GM12865 (cell line): ENCODE data around the gene MAMDC2.

Experiments
- DNase-seq: peaks from one replicate; pipeline ENCODE4 v3.0.0; 2010; ENCODE audit warnings: low read depth
- H3K4me3 ChIP-seq: 2 replicates; pipeline ENCODE4 v1.5.1; 2011; ENCODE audit warnings: mild to moderate bottlenecking, low read depth, low read length, control low read depth
- TF ChIP-seq, protein P1 (sequence below): IDR thresholded peaks from 2 replicates; pipeline ENCODE4 v1.5.1; 2011; ENCODE audit warnings: low read length, control low read depth, low read depth, inconsistent platforms; ENCODE audit not compliant: insufficient read depth; ENCODE audit errors: missing control alignments

The MAMDC2 gene

DNA sequence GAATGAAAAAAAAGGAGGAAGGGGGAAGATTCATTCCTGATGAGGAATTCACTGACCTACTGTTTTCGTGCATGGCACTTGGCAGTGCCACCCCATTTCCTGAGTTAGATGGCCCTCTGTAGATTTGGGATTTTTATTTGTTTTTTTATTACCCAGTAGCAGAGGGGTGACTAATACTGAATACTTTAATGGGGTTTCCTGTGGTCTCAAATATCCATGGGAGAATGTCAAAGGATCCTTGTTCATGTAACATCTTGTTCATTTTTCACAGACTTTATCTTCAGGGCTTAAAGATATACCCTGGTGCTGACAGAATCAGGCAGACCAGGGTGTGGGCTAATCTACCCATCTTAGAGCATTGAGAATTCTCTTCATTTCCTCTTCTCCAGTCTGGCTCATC, 93.0 kb downstream of the MAMDC2 start:
- no peak for DNase-seq
- TF ChIP-seq, protein P1, sequence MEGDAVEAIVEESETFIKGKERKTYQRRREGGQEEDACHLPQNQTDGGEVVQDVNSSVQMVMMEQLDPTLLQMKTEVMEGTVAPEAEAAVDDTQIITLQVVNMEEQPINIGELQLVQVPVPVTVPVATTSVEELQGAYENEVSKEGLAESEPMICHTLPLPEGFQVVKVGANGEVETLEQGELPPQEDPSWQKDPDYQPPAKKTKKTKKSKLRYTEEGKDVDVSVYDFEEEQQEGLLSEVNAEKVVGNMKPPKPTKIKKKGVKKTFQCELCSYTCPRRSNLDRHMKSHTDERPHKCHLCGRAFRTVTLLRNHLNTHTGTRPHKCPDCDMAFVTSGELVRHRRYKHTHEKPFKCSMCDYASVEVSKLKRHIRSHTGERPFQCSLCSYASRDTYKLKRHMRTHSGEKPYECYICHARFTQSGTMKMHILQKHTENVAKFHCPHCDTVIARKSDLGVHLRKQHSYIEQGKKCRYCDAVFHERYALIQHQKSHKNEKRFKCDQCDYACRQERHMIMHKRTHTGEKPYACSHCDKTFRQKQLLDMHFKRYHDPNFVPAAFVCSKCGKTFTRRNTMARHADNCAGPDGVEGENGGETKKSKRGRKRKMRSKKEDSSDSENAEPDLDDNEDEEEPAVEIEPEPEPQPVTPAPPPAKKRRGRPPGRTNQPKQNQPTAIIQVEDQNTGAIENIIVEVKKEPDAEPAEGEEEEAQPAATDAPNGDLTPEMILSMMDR, result no peak
- H3K4me3 ChIP-seq, result no peak overlapping the region

DNA sequence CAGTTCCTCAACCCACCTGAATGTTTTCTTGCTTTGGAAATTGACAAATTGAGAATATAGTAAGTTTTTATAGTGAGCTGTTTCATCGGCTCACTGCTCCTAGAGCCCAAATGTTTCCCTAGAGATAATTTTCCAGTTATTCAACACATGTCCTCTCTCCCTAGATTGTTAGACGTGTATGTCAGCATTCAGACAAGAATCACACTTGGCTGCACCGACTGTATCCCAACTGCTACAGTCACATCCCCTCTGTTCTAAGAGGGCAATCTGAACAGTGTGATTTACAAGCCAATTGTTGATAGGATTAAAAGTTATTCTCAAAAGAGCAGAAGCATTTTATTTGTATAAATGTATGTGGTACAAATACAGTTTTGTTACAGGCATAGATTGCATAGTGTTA, 93.9 kb downstream of the MAMDC2 start:
- H3K4me3 ChIP-seq, result no peak overlapping the region
- TF ChIP-seq, protein P1, result no peak
- DNase-seq, result no peak

DNA sequence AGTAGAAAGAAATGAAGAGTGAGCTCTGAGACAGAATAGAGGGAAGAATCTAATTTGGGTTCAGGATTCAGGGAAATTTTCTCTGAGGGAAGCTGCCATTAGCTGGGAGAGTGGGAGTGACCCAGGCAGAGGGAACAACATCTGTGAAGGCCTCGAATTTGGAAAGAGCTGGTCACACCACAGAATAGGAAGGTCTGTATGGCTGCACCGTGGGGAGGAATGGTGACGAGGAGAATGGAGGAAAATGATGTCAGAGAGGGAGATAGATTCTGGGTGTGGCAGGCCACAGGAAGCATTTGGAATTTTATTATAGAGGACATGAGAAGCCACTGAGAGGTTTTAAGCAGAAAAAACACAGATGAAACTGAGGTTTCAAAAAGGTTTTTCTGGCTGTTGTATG, 98.5 kb downstream of the MAMDC2 start:
- H3K4me3 ChIP-seq, result no peak overlapping the region
- TF ChIP-seq, protein P1, result no peak
- DNase-seq, result no peak

DNA sequence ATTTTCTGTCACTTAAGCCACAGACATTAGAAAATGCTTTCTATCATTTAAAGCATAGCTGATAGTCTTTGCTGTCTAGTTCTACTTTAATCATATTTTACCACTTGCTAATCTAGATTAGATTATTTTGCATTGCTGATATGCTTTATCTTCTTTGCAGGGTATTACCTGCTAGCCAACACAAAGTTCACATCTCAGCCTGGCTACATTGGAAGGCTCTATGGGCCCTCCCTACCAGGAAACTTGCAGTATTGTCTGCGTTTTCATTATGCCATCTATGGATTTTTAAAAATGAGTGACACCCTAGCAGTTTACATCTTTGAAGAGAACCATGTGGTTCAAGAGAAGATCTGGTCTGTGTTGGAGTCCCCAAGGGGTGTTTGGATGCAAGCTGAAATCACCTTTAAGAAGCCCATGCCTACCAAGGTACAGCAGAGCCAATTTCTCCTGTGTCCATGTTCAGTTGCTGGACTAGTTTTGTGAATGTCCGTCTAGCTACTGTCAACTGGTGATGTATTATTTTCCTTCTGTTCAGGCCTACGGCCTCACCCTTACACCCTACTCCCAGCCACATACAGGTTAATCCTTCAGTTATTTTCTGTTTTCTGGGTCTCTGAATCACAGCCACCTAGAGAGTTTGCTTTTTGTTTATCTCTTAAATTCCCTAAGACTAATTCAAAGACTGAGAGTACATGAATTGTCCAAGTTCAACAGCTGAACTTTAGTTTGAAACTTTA, 99.9 kb downstream of the MAMDC2 start:
- DNase-seq, result no peak
- TF ChIP-seq, protein P1, result no peak
- H3K4me3 ChIP-seq, result no peak overlapping the region

DNA sequence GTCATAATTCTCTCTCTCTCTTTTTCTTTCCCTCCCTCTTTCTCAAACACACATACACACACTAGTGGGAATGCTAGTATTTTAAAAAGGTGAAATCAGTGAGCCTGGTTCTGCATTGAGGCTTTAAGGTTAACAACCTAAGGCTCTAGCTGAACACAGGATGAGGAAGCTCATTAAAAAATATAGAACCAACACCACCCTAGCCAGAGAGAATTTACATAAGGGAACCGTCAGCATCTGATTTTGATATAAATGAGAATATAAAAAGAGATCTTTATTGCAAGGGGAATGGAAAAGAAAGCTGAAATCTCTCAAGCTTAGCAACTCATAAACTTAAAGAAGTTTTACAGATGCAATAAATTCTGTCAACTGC, 100.5 kb downstream of the MAMDC2 start:
- no peak for DNase-seq
- TF ChIP-seq, protein P1, result no peak
- no peak overlapping the region for H3K4me3 ChIP-seq

DNA sequence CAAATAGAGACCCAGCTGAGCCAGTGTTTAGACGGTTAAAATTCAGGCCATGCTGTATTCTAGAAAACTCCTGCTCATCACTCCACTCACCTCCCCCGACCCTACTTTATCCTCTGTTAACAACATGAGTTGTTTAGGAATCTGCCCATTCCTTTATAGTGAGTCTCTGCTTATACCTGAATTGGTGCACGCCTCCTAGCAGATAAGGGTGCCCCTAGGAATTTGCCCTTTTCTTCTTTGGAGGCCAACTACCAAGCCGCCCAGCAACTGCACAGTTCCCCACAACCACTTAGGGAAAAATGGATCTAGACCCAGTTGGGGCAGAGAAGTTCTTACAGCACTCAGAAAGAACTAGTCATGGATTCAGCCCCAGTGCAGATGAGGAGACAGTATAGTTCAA, 102.3 kb downstream of the MAMDC2 start:
- no peak overlapping the region for H3K4me3 ChIP-seq
- TF ChIP-seq, protein P1, result no peak
- DNase-seq, result no peak

DNA sequence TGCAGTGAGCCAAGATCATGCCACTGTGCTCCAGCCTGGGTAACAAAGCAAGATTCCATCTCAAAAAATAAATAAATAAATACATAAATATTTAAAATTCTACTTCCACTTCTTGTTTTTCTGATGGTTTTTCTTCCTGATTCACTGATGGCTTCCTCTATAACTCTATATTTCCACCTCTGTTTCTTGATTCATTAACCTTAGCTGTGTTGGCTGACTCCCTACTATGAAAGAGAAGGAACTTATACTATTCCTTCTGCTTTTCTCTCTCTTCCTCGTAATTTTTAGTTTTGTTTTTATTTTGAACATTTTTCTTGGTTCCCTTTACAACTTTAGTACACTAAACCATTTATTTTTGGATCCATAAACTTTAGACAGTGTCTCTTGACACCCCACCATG, 103.5 kb downstream of the MAMDC2 start:
- TF ChIP-seq, protein P1, result no peak
- no peak for DNase-seq
- H3K4me3 ChIP-seq, result no peak overlapping the region
